HepG2 (cell line): ENCODE results near the gene C1orf35. TPM values are rescaled to one million over a fixed set of nuclear protein-coding genes. Genes with fewer than 3 reads are reported as not detected.

Source experiments
- ARNT ChIP-seq: fragments of 450-650 bp; IDR thresholded peaks from 2 replicates; pipeline ENCODE4 v1.6.1; 2017
- BORCS8-MEF2B ChIP-seq: sonication (generic); formaldehyde crosslinking; IDR thresholded peaks from 2 replicates; pipeline ENCODE4 v1.8.0; 2022; ENCODE audit warnings: mild to moderate bottlenecking, missing genetic modification reagents
- CAMTA2 ChIP-seq: sonication (generic); formaldehyde crosslinking; IDR thresholded peaks from 2 replicates; pipeline ENCODE4 v1.4.0; 2020; ENCODE audit warnings: mild to moderate bottlenecking, missing genetic modification reagents, borderline replicate concordance
- FOXJ3 ChIP-seq: sonication (generic); formaldehyde crosslinking; IDR thresholded peaks from 2 replicates; pipeline ENCODE4 v1.4.0; 2020; ENCODE audit warnings: missing genetic modification reagents, mild to moderate bottlenecking, borderline replicate concordance
- MLLT10 ChIP-seq: sonication (generic); formaldehyde crosslinking; IDR thresholded peaks from 2 replicates; pipeline ENCODE4 v1.4.0; 2020; ENCODE audit warnings: missing genetic modification reagents
- RCOR2 ChIP-seq: IDR thresholded peaks from 2 replicates; pipeline ENCODE4 v1.6.1; 2016; ENCODE audit warnings: missing biosample characterization, missing genetic modification reagents
- U2AF1 ChIP-seq: fragments of 200-400 bp; formaldehyde crosslinking; optimal IDR thresholded peaks from 2 replicates; pipeline ENCODE3; 2017; ENCODE audit warnings: mild to moderate bottlenecking, low read depth, low read length
- ZNF333 ChIP-seq: sonication (generic); formaldehyde crosslinking; IDR thresholded peaks from 2 replicates; pipeline ENCODE4 v1.4.0; 2020; ENCODE audit warnings: mild to moderate bottlenecking, missing genetic modification reagents, borderline replicate concordance
- ZNF703 ChIP-seq: sonication (generic); formaldehyde crosslinking; IDR thresholded peaks from 2 replicates; pipeline ENCODE4 v1.5.1; 2020; ENCODE audit warnings: missing genetic modification reagents, mild to moderate bottlenecking, moderate library complexity, borderline replicate concordance
- ZNF766 ChIP-seq: sonication (generic); formaldehyde crosslinking; IDR thresholded peaks from 2 replicates; pipeline ENCODE4 v1.5.0; 2020; ENCODE audit warnings: missing genetic modification reagents, borderline replicate concordance
- ZNF773 ChIP-seq: sonication (generic); formaldehyde crosslinking; IDR thresholded peaks from 2 replicates; pipeline ENCODE4 v1.4.0; 2020; ENCODE audit warnings: missing genetic modification reagents, borderline replicate concordance
- polyA plus RNA-seq, 8 experiments: library from polyadenylated mRNA; depleted of rRNA in 3 of 8; stranded (reverse) in 7 of 8; unstranded in 1 of 8; fragments of >200 nt; fragmentation: Illumina TruSeq in 4 of 8; extraction: Trizol in 4 of 8; gene quantifications; 2 replicates each; pipeline versions ENCODE4 v1.2.1 to v1.2.3, GENCODE V29; 2011 to 2016; ENCODE audit warnings: low read depth in 4 of 8, missing spikeins in 1 of 8, mixed read lengths in 1 of 8; ENCODE audit not compliant: insufficient read depth in 1 of 8
- total RNA-seq, 5 experiments: library from RNA; depleted of rRNA; stranded (reverse); fragments of >200 nt; fragmentation: Illumina TruSeq; extraction: Trizol; gene quantifications; 2 replicates each; pipeline ENCODE4 v1.2.3, GENCODE V29; 2016; ENCODE audit warnings: low read depth in 1 of 5
- TF ChIP-seq, protein P1 (sequence below): sonication (generic); formaldehyde crosslinking; IDR thresholded peaks from 2 replicates; pipeline ENCODE4 v1.5.0; 2020; ENCODE audit warnings: mild to moderate bottlenecking, missing genetic modification reagents
- TF ChIP-seq, protein P2 (sequence below): sonication (generic); formaldehyde crosslinking; IDR thresholded peaks from 2 replicates; pipeline ENCODE4 v1.9.0; 2022; ENCODE audit warnings: low read depth, missing genetic modification reagents
- TF ChIP-seq, protein P3 (sequence below): sonication (generic); formaldehyde crosslinking; IDR thresholded peaks from 2 replicates; pipeline ENCODE4 v1.4.0; 2020; ENCODE audit warnings: mild to moderate bottlenecking, missing genetic modification reagents
- TF ChIP-seq, protein P4 (sequence below): sonication (generic); formaldehyde crosslinking; IDR thresholded peaks from 2 replicates; pipeline ENCODE4 v1.9.0; 2021; ENCODE audit warnings: missing genetic modification reagents, borderline replicate concordance

Gene C1orf35
- total and polyA plus RNA-seq, 2 of the 13 experiments (the other 11 are each of a cell fraction or from before 2014, with no cell fraction given), result 8.1 to 19.3 TPM

DNA sequence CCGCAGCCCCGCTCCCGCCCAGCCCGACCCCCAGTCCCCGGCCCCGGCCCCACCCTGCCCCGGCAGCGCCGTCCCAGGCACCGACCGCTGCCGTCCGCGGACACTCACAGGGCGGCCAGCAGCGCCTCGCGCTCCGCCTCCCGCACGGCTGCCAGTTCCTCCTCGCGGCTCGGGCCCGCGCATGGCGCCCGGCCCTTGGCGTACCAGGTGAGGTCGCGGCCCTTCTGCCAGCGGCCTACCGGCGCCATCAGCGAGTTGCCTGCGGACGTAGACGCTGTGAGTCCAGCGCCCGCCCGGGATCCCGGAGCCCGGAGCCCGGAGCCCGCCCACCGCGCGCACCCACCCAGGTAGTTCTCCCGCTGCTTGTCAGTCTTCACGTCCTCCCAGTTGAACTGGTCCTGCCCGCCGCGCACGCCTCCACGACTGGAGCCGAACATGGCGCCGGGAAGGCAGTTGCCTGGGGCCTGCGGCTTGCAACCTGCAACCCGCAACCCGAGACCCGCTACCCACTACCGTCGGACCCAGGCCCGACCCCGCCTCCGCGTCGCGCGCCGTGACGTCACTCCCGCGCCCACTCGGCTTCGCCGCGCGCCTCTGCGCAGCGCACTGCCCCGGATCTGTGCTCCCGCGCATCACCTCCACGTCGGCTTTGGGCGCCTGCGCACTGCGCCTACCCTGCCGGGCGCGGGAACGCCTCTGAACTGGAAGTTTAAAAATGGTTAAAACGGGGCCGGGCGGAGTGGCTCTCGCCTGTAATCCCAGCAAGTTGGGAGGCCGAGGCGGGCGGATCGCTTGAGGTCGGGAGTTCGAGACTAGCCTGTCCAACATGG lies at the start of gene C1orf35 (continued):
- TF ChIP-seq RCOR2 (CRISPR knock-in tag) (no peak), ZNF773 (CRISPR knock-in tag) (no peak), ARNT (no peak), FOXJ3 (no peak), ZNF766 (CRISPR knock-in tag) (peak; percentile 95), CAMTA2 (peak; percentile 81), BORCS8-MEF2B (CRISPR knock-in tag) (peak; percentile 60; the same call in 1 of the 2 replicates), ZNF703 (CRISPR knock-in tag) (peak; percentile 83; the same call in 1 of the 2 replicates), ZNF333 (peak; percentile 30; the same call in 1 of the 2 replicates), MLLT10 (CRISPR knock-in tag) (no peak), U2AF1 (no peak)
- TF ChIP-seq, protein P1, sequence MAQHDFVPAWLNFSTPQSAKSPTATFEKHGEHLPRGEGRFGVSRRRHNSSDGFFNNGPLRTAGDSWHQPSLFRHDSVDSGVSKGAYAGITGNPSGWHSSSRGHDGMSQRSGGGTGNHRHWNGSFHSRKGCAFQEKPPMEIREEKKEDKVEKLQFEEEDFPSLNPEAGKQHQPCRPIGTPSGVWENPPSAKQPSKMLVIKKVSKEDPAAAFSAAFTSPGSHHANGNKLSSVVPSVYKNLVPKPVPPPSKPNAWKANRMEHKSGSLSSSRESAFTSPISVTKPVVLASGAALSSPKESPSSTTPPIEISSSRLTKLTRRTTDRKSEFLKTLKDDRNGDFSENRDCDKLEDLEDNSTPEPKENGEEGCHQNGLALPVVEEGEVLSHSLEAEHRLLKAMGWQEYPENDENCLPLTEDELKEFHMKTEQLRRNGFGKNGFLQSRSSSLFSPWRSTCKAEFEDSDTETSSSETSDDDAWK (CRISPR knock-in tag), result no peak
- TF ChIP-seq, protein P2, sequence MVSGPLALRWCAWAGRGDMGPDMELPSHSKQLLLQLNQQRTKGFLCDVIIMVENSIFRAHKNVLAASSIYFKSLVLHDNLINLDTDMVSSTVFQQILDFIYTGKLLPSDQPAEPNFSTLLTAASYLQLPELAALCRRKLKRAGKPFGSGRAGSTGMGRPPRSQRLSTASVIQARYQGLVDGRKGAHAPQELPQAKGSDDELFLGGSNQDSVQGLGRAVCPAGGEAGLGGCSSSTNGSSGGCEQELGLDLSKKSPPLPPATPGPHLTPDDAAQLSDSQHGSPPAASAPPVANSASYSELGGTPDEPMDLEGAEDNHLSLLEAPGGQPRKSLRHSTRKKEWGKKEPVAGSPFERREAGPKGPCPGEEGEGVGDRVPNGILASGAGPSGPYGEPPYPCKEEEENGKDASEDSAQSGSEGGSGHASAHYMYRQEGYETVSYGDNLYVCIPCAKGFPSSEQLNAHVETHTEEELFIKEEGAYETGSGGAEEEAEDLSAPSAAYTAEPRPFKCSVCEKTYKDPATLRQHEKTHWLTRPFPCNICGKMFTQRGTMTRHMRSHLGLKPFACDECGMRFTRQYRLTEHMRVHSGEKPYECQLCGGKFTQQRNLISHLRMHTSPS (CRISPR knock-in tag), result no peak
- TF ChIP-seq, protein P3, sequence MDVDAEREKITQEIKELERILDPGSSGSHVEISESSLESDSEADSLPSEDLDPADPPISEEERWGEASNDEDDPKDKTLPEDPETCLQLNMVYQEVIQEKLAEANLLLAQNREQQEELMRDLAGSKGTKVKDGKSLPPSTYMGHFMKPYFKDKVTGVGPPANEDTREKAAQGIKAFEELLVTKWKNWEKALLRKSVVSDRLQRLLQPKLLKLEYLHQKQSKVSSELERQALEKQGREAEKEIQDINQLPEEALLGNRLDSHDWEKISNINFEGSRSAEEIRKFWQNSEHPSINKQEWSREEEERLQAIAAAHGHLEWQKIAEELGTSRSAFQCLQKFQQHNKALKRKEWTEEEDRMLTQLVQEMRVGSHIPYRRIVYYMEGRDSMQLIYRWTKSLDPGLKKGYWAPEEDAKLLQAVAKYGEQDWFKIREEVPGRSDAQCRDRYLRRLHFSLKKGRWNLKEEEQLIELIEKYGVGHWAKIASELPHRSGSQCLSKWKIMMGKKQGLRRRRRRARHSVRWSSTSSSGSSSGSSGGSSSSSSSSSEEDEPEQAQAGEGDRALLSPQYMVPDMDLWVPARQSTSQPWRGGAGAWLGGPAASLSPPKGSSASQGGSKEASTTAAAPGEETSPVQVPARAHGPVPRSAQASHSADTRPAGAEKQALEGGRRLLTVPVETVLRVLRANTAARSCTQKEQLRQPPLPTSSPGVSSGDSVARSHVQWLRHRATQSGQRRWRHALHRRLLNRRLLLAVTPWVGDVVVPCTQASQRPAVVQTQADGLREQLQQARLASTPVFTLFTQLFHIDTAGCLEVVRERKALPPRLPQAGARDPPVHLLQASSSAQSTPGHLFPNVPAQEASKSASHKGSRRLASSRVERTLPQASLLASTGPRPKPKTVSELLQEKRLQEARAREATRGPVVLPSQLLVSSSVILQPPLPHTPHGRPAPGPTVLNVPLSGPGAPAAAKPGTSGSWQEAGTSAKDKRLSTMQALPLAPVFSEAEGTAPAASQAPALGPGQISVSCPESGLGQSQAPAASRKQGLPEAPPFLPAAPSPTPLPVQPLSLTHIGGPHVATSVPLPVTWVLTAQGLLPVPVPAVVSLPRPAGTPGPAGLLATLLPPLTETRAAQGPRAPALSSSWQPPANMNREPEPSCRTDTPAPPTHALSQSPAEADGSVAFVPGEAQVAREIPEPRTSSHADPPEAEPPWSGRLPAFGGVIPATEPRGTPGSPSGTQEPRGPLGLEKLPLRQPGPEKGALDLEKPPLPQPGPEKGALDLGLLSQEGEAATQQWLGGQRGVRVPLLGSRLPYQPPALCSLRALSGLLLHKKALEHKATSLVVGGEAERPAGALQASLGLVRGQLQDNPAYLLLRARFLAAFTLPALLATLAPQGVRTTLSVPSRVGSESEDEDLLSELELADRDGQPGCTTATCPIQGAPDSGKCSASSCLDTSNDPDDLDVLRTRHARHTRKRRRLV (CRISPR knock-in tag), result 0 out of 2 replicates have a peak, but pooled peaks have one; percentile 52
- TF ChIP-seq, protein P4, sequence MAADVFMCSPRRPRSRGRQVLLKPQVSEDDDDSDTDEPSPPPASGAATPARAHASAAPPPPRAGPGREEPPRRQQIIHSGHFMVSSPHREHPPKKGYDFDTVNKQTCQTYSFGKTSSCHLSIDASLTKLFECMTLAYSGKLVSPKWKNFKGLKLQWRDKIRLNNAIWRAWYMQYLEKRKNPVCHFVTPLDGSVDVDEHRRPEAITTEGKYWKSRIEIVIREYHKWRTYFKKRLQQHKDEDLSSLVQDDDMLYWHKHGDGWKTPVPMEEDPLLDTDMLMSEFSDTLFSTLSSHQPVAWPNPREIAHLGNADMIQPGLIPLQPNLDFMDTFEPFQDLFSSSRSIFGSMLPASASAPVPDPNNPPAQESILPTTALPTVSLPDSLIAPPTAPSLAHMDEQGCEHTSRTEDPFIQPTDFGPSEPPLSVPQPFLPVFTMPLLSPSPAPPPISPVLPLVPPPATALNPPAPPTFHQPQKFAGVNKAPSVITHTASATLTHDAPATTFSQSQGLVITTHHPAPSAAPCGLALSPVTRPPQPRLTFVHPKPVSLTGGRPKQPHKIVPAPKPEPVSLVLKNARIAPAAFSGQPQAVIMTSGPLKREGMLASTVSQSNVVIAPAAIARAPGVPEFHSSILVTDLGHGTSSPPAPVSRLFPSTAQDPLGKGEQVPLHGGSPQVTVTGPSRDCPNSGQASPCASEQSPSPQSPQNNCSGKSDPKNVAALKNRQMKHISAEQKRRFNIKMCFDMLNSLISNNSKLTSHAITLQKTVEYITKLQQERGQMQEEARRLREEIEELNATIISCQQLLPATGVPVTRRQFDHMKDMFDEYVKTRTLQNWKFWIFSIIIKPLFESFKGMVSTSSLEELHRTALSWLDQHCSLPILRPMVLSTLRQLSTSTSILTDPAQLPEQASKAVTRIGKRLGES (CRISPR knock-in tag), result no peak
